HT1080 (cell line): ENCODE results near the gene PTPA. TPM values are rescaled to one million over a fixed set of nuclear protein-coding genes. Genes with fewer than 3 reads are reported as not detected.
"Not testable (repeated sequence)": the region's sequence is repeated elsewhere in the genome, so short reads cannot be mapped to it uniquely, and the experiment has no call there.

Experiments
- DNase-seq: peaks from one replicate; pipeline ENCODE4 v3.0.0-alpha.2; 2015; ENCODE audit warnings: low read depth
- total RNA-seq: library from RNA; depleted of rRNA; stranded (reverse); fragments of >200 nt; shearing (Covaris generic); gene quantifications from 2 replicates; pipeline ENCODE4 v1.2.3, GENCODE V29; 2014

The PTPA gene
- total RNA-seq, 1 experiment from 2014 or later = 214 TPM

GRCh38 chr9:129175825-129176633 lies 64.8 kb downstream of the PTPA start:
- DNase-seq = peak; percentile 94

- no peak for DNase-seq
Measured at GRCh38 chr9:129176701-129177442, 65.7 kb downstream of the PTPA start.

GRCh38 chr9:129177443-129177790 lies 66.2 kb downstream of the PTPA start:
- DNase-seq = no peak

GRCh38 chr9:129177791-129178567 lies 66.8 kb downstream of the PTPA start, which contains the start of gene IER5L:
Gene IER5L (minus strand): TSS chr9:129178261. CDS start chr9:129178052, 209 bp downstream.
- DNase-seq = peak; percentile 88

- DNase-seq = no peak
Measured at GRCh38 chr9:129178568-129179382, 67.6 kb downstream of the PTPA start.

- no peak for DNase-seq
Measured at GRCh38 chr9:129181246-129181645, 70.0 kb downstream of the PTPA start.

- no peak for DNase-seq
Measured at GRCh38 chr9:129182122-129182521, 70.9 kb downstream of the PTPA start.

- DNase-seq = peak; percentile 26
Measured at GRCh38 chr9:129182625-129183494, 71.6 kb downstream of the PTPA start.

- DNase-seq = no peak
Measured at GRCh38 chr9:129183495-129184218, 72.4 kb downstream of the PTPA start.

- DNase-seq = no peak
Measured at GRCh38 chr9:129184219-129184524, 73.0 kb downstream of the PTPA start.

- DNase-seq = no peak
Measured at GRCh38 chr9:129184596-129185122, 73.4 kb downstream of the PTPA start.

GRCh38 chr9:129185402-129185801 lies 74.2 kb downstream of the PTPA start:
- DNase-seq = no peak

- peak; percentile 41 for DNase-seq
Measured at GRCh38 chr9:129185991-129186390, 74.8 kb downstream of the PTPA start.

- no peak for DNase-seq
Measured at GRCh38 chr9:129187042-129187441, 75.8 kb downstream of the PTPA start.

- DNase-seq = not testable (repeated sequence)
Measured at GRCh38 chr9:129189971-129190370, 78.8 kb downstream of the PTPA start.

- no peak for DNase-seq
Measured at GRCh38 chr9:129191234-129191633, 80.0 kb downstream of the PTPA start.

GRCh38 chr9:129193655-129194054 lies 82.4 kb downstream of the PTPA start:
- DNase-seq = no peak

- no peak for DNase-seq
Measured at GRCh38 chr9:129194221-129194620, 83.0 kb downstream of the PTPA start.

- no peak for DNase-seq
Measured at GRCh38 chr9:129195606-129196005, 84.4 kb downstream of the PTPA start.
